Measurements from ENCODE around the gene LRRTM4.

LRRTM4 gene

GRCh38 chr2:77519164-77519887 is 2.9 kb downstream of the LRRTM4 start:
- no peak for TF ChIP-seq ARNTL (CRISPR knock-in tag; IDR thresholded peaks at IDR 0.05; ENCODE audit: borderline replicate concordance, low read depth)
- no peak for TF ChIP-seq TSHZ2 (CRISPR knock-in tag; IDR thresholded peaks at IDR 0.05)
- TF ChIP-seq ZNF565 (CRISPR knock-in tag; conservative IDR thresholded peaks at IDR 0.05; ENCODE audit: low read depth): no peak
- no peak for TF ChIP-seq ZFP30 (CRISPR knock-in tag; IDR thresholded peaks at IDR 0.05)
- no peak for TF ChIP-seq ZFP3 (CRISPR knock-in tag; IDR thresholded peaks at IDR 0.05)
- TF ChIP-seq OSR1 (CRISPR knock-in tag; IDR thresholded peaks at IDR 0.05): no peak
- TF ChIP-seq BACH2 (CRISPR knock-in tag; IDR thresholded peaks at IDR 0.05; ENCODE audit: borderline replicate concordance): no peak
- TF ChIP-seq CREB5 (CRISPR knock-in tag; IDR thresholded peaks at IDR 0.05; ENCODE audit: low read depth): no peak
- no peak for ATAC-seq

- ATAC-seq: no peak
Observed at GRCh38 chr2:77518311-77518710, 3.9 kb downstream of the LRRTM4 start.

GRCh38 chr2:77513191-77513590 is 9.0 kb downstream of the LRRTM4 start:
- ATAC-seq: no peak
- TF ChIP-seq ZFP30 (CRISPR knock-in tag; IDR thresholded peaks at IDR 0.05) (no peak), PATZ1 (CRISPR knock-in tag; IDR thresholded peaks at IDR 0.05; ENCODE audit: borderline replicate concordance) (no peak), TSHZ2 (CRISPR knock-in tag; IDR thresholded peaks at IDR 0.05) (no peak), ESRRG (CRISPR knock-in tag; IDR thresholded peaks at IDR 0.05) (no peak), OSR1 (CRISPR knock-in tag; IDR thresholded peaks at IDR 0.05) (no peak), ZC3H10 (CRISPR knock-in tag; IDR thresholded peaks at IDR 0.05) (no peak), PPARA (CRISPR knock-in tag; IDR thresholded peaks at IDR 0.05; ENCODE audit: borderline replicate concordance) (no peak), ISL1 (CRISPR knock-in tag; IDR thresholded peaks at IDR 0.05) (no peak), TOX (CRISPR knock-in tag; IDR thresholded peaks at IDR 0.05; ENCODE audit: borderline replicate concordance) (no peak), RARB (CRISPR knock-in tag; IDR thresholded peaks at IDR 0.05) (no peak), TCF4 (CRISPR knock-in tag; IDR thresholded peaks at IDR 0.05; ENCODE audit: borderline replicate concordance) (no peak), SNAI2 (CRISPR knock-in tag; IDR thresholded peaks at IDR 0.05) (no peak), CSDC2 (CRISPR knock-in tag; IDR thresholded peaks at IDR 0.05) (no peak), ZNF565 (CRISPR knock-in tag; conservative IDR thresholded peaks at IDR 0.05; ENCODE audit: low read depth) (no peak), CSRNP3 (CRISPR knock-in tag; IDR thresholded peaks at IDR 0.05) (no peak), ARNTL (CRISPR knock-in tag; IDR thresholded peaks at IDR 0.05; ENCODE audit: borderline replicate concordance, low read depth) (no peak), ZNF8 (CRISPR knock-in tag; IDR thresholded peaks at IDR 0.05) (no peak), GLIS3 (CRISPR knock-in tag; IDR thresholded peaks at IDR 0.05) (no peak), BACH2 (CRISPR knock-in tag; IDR thresholded peaks at IDR 0.05; ENCODE audit: borderline replicate concordance) (no peak), POU6F1 (CRISPR knock-in tag; IDR thresholded peaks at IDR 0.05; ENCODE audit: borderline replicate concordance, low read depth) (no peak)

More at GRCh38 chr2:77518311-77518710, 3.9 kb downstream of the LRRTM4 start:
- TF ChIP-seq ZNF70 (CRISPR knock-in tag; IDR thresholded peaks at IDR 0.05) (no peak), TCF4 (CRISPR knock-in tag; IDR thresholded peaks at IDR 0.05; ENCODE audit: borderline replicate concordance) (no peak), ZC3H10 (CRISPR knock-in tag; IDR thresholded peaks at IDR 0.05) (no peak), PPARA (CRISPR knock-in tag; IDR thresholded peaks at IDR 0.05; ENCODE audit: borderline replicate concordance) (no peak), OSR1 (CRISPR knock-in tag; IDR thresholded peaks at IDR 0.05) (no peak), ISL1 (CRISPR knock-in tag; IDR thresholded peaks at IDR 0.05) (no peak), CSDC2 (CRISPR knock-in tag; IDR thresholded peaks at IDR 0.05) (no peak)
